Esophagus muscularis mucosa (tissue), 4 donors: ENCODE measurements around the gene REL. TPM values are rescaled to one million over a fixed set of nuclear protein-coding genes. Genes with fewer than 3 reads are reported as not detected.

Source experiments
- DNase-seq: peaks from one replicate; pipeline ENCODE4 v3.0.0-alpha.2; 2017; ENCODE audit errors: extremely low spot score
- H3K27ac ChIP-seq, 4 donors: fragments of 200-600 bp; sonication (generic); replicated peaks in 1 of 4; 1 replicate in 3 of 4; 2 replicates in 1 of 4; pipeline ENCODE4 v1.5.1; 2016 to 2019; ENCODE audit warnings: mild to moderate bottlenecking in 1 of 4
- H3K27me3 ChIP-seq, 4 donors: fragments of 200-600 bp; sonication (generic); one replicate each; pipeline versions ENCODE4 v1.5.1 to v1.6.0; 2016 to 2019
- H3K36me3 ChIP-seq, 4 donors: fragments of 200-600 bp; sonication (generic); one replicate each; pipeline ENCODE4 v1.5.1; 2016 to 2019
- H3K4me1 ChIP-seq, 4 donors: fragments of 200-600 bp; sonication (generic); one replicate each; pipeline ENCODE4 v1.5.1; 2016 to 2019
- H3K4me3 ChIP-seq, 4 donors: fragments of 200-600 bp; sonication (generic); 1 replicate in 2 of 4; 2 replicates in 2 of 4; pipeline ENCODE4 v1.5.1; 2016 to 2019; ENCODE audit warnings: mild to moderate bottlenecking in 4 of 4, moderate library complexity in 1 of 4
- H3K9me3 ChIP-seq, 4 donors: fragments of 200-600 bp; sonication (generic); 1 replicate in 3 of 4; 2 replicates in 1 of 4; pipeline ENCODE4 v1.5.1; 2016 to 2019
- CTCF ChIP-seq, 3 experiments: fragments of 200-600 bp in 2 of 3; fragments of 450-650 bp in 1 of 3; sonication (generic) in 2 of 3; IDR thresholded peaks; one replicate each; pipeline ENCODE4 v1.5.1; 2017 to 2019; ENCODE audit warnings: antibody characterized with exemption in 3 of 3, mild to moderate bottlenecking in 2 of 3, moderate library complexity in 1 of 3
- EP300 ChIP-seq: sonication (generic); formaldehyde crosslinking; IDR thresholded peaks from one replicate; pipeline ENCODE4 v1.6.1; 2017; ENCODE audit warnings: antibody characterized with exemption
- POLR2A ChIP-seq: fragments of 450-650 bp; IDR thresholded peaks from one replicate; pipeline ENCODE4 v1.6.1; 2017; ENCODE audit warnings: antibody characterized with exemption, moderate library complexity, mild to moderate bottlenecking, low read depth
- POLR2AphosphoS5 ChIP-seq, 2 donors: sonication (generic); formaldehyde crosslinking; IDR thresholded peaks; one replicate each; pipeline ENCODE4 v1.6.1; 2017; ENCODE audit warnings: antibody characterized with exemption in 2 of 2
- WGBS: methylation state at CpG from one replicate; pipeline ENCODE4 v1.1.5; 2018; 5-methylcytosine and 5-hydroxymethylcytosine counted together
- intact Hi-C: fragments of 100-400 bp; cut with DNase I; formaldehyde crosslinking; loops from one replicate; pipeline ENCODE4 v1.15.1; 2023
- total RNA-seq, 4 donors: library from RNA; depleted of rRNA; stranded (reverse); fragments of >200 nt; gene quantifications; one replicate each; pipeline versions ENCODE4 v1.1.0 to v1.2.1, GENCODE V29; 2016

The REL gene
- total RNA-seq, result 10 to 100 TPM in 1 of 4 donors, 1 to 10 TPM in 3; 9.1 to 16.2 (median 9.5) TPM

GRCh38 chr2:60881047-60881932, at the start of gene REL:
Gene REL, plus strand, starts transcription at chr2:60881574. Its CDS starts 267 bp downstream, at chr2:60881841.
- Histone ChIP-seq H3K36me3 (no peaks in the 10 kb centered on the region), H3K9me3 (no peaks in the 10 kb centered on the region), H3K27me3 (no peaks in the 10 kb centered on the region), H3K4me1 (peaks cover 12 to 45% (median 40%) of the 10 kb centered on the region in 4 donors), H3K4me3 (peak within 1 kb of the TSS; percentile 75 to 93 (median 90)), H3K27ac (peak within 1 kb of the TSS; percentile 93 to 99 (median 98))
- 2% methylated on average over 30 of the region's 90 CpGs for WGBS
- TF ChIP-seq EP300 (peak; percentile 57), POLR2A (peak; percentile 64), POLR2AphosphoS5 (IDR thresholded peaks at IDR 0.05) (peak; percentile 92 to 97), CTCF (IDR thresholded peaks at IDR 0.05) (peak in 1 of 3 experiments; percentile 3)
- intact Hi-C loops, result loop anchor here (5.0 kb wide), 1 partner anchor 136 kb away; the partner anchor contains the start of genes PEX13 and PUS10
- peak; percentile 96 for DNase-seq

GRCh38 chr2:60831921-60832320, 49.5 kb upstream of the REL start:
- H3K9me3 ChIP-seq, result no peaks in the 10 kb centered on the region

GRCh38 chr2:60832621-60833020, 48.8 kb upstream of the REL start:
- Histone ChIP-seq H3K9me3 (no peaks in the 10 kb centered on the region), H3K27ac (no peak overlapping the region), H3K4me1 (no peaks in the 10 kb centered on the region), H3K36me3 (no peaks in the 10 kb centered on the region), H3K27me3 (peaks cover 0 to 5% (median 0%) of the 10 kb centered on the region in 4 donors), H3K4me3 (no peak overlapping the region)
- DNase-seq, result no peak
- 37% methylated on average over 2 of the region's 2 CpGs for WGBS
- intact Hi-C loops, result no loop called here
- TF ChIP-seq POLR2AphosphoS5 (IDR thresholded peaks at IDR 0.05) (no peak), EP300 (no peak), POLR2A (no peak), CTCF (IDR thresholded peaks at IDR 0.05) (no peak)

More at GRCh38 chr2:60831921-60832320, 49.5 kb upstream of the REL start:
- Histone ChIP-seq H3K36me3 (no peaks in the 10 kb centered on the region), H3K27me3 (peaks cover 0 to 5% (median 0%) of the 10 kb centered on the region in 4 donors), H3K27ac (no peak overlapping the region), H3K4me1 (no peaks in the 10 kb centered on the region), H3K4me3 (no peak overlapping the region)
- DNase-seq, result no peak
- intact Hi-C loops, result no loop called here
- TF ChIP-seq POLR2AphosphoS5 (IDR thresholded peaks at IDR 0.05) (no peak), EP300 (no peak), CTCF (IDR thresholded peaks at IDR 0.05) (no peak), POLR2A (no peak)

GRCh38 chr2:60834270-60834717, 47.1 kb upstream of the REL start:
- Histone ChIP-seq H3K9me3 (no peaks in the 10 kb centered on the region), H3K27me3 (peaks cover 0 to 5% (median 0%) of the 10 kb centered on the region in 4 donors), H3K4me3 (no peak overlapping the region), H3K4me1 (no peaks in the 10 kb centered on the region), H3K36me3 (no peaks in the 10 kb centered on the region), H3K27ac (no peak overlapping the region)
- 21% methylated on average over 2 of the region's 2 CpGs for WGBS
- intact Hi-C loops, result no loop called here
- DNase-seq, result no peak
- TF ChIP-seq POLR2A (no peak), POLR2AphosphoS5 (IDR thresholded peaks at IDR 0.05) (no peak), EP300 (no peak), CTCF (IDR thresholded peaks at IDR 0.05) (no peak)
